NCI-H345 treated with DMSO at 0.1 percent for 48 hours (cell line): ENCODE data around the gene ABHD16A.

Source experiments
- DNase-seq: peaks from one replicate; lab custom pipeline; 2025; ENCODE audit not compliant: unreplicated experiment; lab: John Stamatoyannopoulos, UW

ABHD16A gene

GRCh38 chr6:31732029-31732428 is 28.9 kb upstream of the ABHD16A start:
- no peak for DNase-seq

GRCh38 chr6:31730631-31731086 is 27.5 kb upstream of the ABHD16A start:
- DNase-seq = no peak

- peak; percentile 41 for DNase-seq
These were observed 27.0 kb upstream of the ABHD16A start for GRCh38 chr6:31729979-31730630.

- DNase-seq = peak; percentile 68
These were observed 26.4 kb upstream of the ABHD16A start for GRCh38 chr6:31729515-31729978.

- DNase-seq = no peak
These were observed 25.8 kb upstream of the ABHD16A start, which contains the start of gene DDAH2 for GRCh38 chr6:31728767-31729514. TSS of gene DDAH2 (minus strand) at chr6:31729299. CDS start at chr6:31729161, 138 bp downstream.

GRCh38 chr6:31727717-31728671 is 24.9 kb upstream of the ABHD16A start:
- DNase-seq = no peak

- no peak for DNase-seq
These were observed 24.1 kb upstream of the ABHD16A start for GRCh38 chr6:31727034-31727716.

GRCh38 chr6:31725502-31726350 is 22.6 kb upstream of the ABHD16A start:
- no peak for DNase-seq

GRCh38 chr6:31723980-31724691 is 21.0 kb upstream of the ABHD16A start:
- no peak for DNase-seq

GRCh38 chr6:31723245-31723979 is 20.3 kb upstream of the ABHD16A start, which contains the start of gene MPIG6B:
TSS of gene MPIG6B (plus strand) at chr6:31723373. CDS start at chr6:31723384, 11 bp downstream.
- DNase-seq = no peak

DNA sequence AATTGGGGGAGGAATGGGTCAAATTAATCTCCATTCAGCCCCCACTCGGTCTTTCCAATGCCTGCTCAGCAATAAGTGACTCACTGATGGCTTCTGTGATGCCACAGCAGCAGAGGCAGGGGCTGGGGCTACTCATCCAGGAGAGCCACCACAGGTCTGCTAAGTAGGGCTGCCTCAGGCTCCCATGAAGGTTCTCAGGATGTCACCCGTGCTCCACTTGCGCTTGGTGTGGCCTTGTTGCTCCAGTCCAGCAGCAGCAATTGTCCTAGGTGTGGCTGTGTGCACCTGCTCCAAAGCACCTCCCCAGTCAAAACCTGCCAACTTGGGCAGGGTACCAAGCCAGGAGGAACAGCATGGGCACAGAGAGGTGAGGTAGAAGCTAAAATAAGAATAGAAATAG is 19.0 kb upstream of the ABHD16A start:
- DNase-seq = no peak

- no peak for DNase-seq
These were observed 18.4 kb upstream of the ABHD16A start, which contains the start of gene LY6G6C for GRCh38 chr6:31721351-31722020. TSS of gene LY6G6C (minus strand) at chr6:31721746. CDS start at chr6:31721679, 67 bp downstream.

DNA sequence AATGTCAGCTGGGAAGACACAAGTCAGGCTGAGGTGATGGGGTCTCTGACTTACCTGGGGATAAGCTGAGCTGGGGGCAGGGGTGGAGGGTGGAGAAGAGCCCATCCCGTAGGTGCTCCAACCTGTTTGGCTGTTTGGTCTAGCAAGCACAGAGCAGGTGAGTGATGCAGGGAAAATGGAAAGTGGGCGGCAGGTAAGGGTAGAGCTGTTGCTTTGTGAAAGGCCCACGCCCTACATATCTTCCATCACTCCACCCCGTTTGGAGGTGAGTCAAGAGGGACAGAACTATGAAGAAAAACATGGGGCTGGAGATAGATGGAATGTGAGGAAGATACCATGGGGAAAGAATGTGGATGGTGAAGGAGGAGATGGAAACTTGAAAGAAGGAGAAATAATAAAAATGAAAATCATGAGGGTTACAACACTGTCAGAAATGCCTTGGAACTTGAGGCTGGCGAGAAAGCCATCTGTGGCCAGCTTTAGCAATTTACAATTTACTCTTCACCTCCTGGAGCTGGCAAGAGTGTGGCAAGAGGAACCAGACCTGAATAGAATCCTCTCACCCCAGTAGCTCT is 17.2 kb upstream of the ABHD16A start:
- no peak for DNase-seq

GRCh38 chr6:31719001-31719400 is 15.9 kb upstream of the ABHD16A start:
- DNase-seq = no peak

- DNase-seq = peak; percentile 13
These were observed 15.1 kb upstream of the ABHD16A start for GRCh38 chr6:31718265-31718664.

DNA sequence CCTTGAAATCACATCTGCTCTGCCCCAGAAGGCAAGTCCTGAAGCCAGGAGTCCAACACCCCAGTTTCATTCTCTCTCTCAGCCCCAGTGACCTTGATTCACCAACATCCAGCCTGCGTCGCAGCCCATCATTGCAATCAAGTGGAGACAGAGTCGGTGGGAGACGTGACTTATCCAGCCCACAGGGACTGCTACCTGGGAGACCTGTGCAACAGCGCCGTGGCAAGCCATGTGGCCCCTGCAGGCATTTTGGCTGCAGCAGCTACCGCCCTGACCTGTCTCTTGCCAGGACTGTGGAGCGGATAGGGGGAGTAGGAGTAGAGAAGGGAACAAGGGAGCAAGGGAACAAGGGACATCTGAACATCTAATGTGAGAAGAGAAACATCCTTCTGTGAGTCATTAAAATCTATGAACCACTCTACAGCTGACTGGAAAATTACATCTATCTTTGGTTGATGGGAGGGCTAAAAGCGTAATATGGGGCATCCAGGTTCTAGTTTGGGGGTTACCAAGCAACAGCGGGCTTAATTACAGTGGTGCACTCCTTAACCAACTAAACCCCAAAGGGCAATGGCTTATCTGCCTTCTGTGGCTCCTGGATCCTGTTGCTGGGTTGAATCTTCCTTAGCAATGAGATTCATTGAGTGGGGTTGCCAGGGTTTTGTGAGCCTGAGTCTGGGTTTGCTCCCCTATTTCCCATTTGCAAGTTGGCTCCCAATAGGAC is 14.5 kb upstream of the ABHD16A start:
- DNase-seq = no peak
